ENCODE results near the gene LAIR1. TPM values are rescaled to one million over a fixed set of nuclear protein-coding genes. Genes with fewer than 3 reads are reported as not detected.

Gene LAIR1
- total RNA-seq, 1 experiment from 2014 or later, result 0.37 TPM

- no peak overlapping the region for H3K27ac Mint-ChIP-seq
- POLR2A ChIA-PET, result no interaction called here
- H3K4me3 Mint-ChIP-seq, result no peak overlapping the region
- DNase-seq (ENCODE audit: low spot score), result no peak
- no peaks in the 10 kb centered on the region for H3K36me3 Mint-ChIP-seq
- H3K4me1 Mint-ChIP-seq, result peaks cover 14% of the 10 kb centered on the region
- TF ChIP-seq ZNF425 (CRISPR knock-in tag; conservative IDR thresholded peaks at IDR 0.05) (no peak), NR3C1 (CRISPR knock-in tag; conservative IDR thresholded peaks at IDR 0.05; ENCODE audit: low read depth) (no peak), MLX (CRISPR knock-in tag; IDR thresholded peaks at IDR 0.05) (no peak), SMAD4 (CRISPR knock-in tag; IDR thresholded peaks at IDR 0.05) (no peak)
- TF ChIP-seq, protein P1, sequence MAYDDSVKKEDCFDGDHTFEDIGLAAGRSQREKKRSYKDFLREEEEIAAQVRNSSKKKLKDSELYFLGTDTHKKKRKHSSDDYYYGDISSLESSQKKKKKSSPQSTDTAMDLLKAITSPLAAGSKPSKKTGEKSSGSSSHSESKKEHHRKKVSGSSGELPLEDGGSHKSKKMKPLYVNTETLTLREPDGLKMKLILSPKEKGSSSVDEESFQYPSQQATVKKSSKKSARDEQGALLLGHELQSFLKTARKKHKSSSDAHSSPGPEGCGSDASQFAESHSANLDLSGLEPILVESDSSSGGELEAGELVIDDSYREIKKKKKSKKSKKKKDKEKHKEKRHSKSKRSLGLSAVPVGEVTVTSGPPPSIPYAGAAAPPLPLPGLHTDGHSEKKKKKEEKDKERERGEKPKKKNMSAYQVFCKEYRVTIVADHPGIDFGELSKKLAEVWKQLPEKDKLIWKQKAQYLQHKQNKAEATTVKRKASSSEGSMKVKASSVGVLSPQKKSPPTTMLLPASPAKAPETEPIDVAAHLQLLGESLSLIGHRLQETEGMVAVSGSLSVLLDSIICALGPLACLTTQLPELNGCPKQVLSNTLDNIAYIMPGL (CRISPR knock-in tag; IDR thresholded peaks at IDR 0.05), result no peak
- CTCF ChIA-PET, result interaction anchor here (0.9 kb wide), 1 partner anchor 51 kb away, joined by 3 read pairs; no protein-coding TSS in a partner anchor
- ATAC-seq, result no peak
- peaks cover 12% of the 10 kb centered on the region for H3K27me3 Mint-ChIP-seq (ENCODE audit: low read depth)
- peaks cover 6% of the 10 kb centered on the region for H3K9me3 Mint-ChIP-seq
These were observed 27.6 kb downstream of the LAIR1 start for GRCh38 chr19:54336893-54337857.

DNA sequence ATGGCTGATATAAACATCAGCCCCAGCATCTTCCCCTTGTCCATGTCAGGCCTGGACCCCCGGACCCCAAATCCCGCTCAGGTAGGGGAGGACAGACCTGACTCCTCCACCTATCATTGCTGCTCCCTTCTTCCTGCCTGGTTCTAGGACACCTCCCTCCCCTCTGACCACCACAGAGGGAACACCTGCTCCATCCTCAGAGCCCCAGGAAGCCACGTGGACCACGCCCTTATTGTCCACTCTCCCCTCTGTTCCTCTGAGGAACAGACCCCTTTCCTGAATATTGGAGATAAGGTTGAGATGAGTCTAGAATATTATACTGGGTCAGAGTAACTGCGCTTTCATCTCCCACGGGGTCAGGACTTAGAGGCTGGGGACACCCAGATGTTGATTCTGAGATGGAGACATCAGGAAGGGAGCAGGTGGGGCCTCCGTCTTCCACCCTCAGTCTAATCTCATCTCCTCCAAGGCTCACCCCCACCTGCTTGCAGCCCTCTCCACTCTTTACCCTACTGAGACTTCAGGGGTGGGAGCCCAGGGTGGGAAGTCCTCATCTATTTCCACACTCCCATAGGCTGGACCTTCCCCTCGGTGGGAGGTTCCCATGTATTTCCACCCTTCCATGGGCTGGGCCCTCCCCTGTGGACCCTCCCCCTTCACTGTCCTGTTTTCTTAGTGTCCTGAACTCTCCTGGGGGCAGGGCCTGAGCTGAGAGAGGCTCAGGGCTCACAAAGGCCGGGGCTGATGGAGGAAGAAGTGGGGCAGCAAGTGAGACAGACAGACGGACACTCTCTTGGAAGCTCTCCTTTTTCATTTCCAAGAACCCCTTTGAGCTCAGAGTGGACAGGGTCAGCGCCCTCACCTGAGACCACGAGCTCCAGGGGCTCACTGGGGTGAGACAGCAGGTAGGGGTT is 28.5 kb downstream of the LAIR1 start:
- peaks cover 14% of the 10 kb centered on the region for H3K4me1 Mint-ChIP-seq
- H3K36me3 Mint-ChIP-seq, result no peaks in the 10 kb centered on the region
- POLR2A ChIA-PET, result no interaction called here
- peaks cover 6% of the 10 kb centered on the region for H3K9me3 Mint-ChIP-seq
- H3K27me3 Mint-ChIP-seq (ENCODE audit: low read depth), result peaks cover 12% of the 10 kb centered on the region
- no peak overlapping the region for H3K4me3 Mint-ChIP-seq
- DNase-seq (ENCODE audit: low spot score) (no peak), ATAC-seq (no peak)
- CTCF ChIA-PET, result interaction anchor here (0.9 kb wide), 1 partner anchor 52 kb away, joined by 3 read pairs; no protein-coding TSS in a partner anchor
- H3K27ac Mint-ChIP-seq, result no peak overlapping the region
- TF ChIP-seq CDX4 (CRISPR knock-in tag; IDR thresholded peaks at IDR 0.05; ENCODE audit: borderline replicate concordance), result no peak
- TF ChIP-seq, protein P2, sequence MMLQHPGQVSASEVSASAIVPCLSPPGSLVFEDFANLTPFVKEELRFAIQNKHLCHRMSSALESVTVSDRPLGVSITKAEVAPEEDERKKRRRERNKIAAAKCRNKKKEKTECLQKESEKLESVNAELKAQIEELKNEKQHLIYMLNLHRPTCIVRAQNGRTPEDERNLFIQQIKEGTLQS (CRISPR knock-in tag; conservative IDR thresholded peaks at IDR 0.05), result no peak
- no peak for TF ChIP-seq ZNF232 (CRISPR knock-in tag; IDR thresholded peaks at IDR 0.05)
- TF ChIP-seq JUN (CRISPR knock-in tag; IDR thresholded peaks at IDR 0.05), result no peak
- no peak for TF ChIP-seq EMX1 (CRISPR knock-in tag; IDR thresholded peaks at IDR 0.05)
- TF ChIP-seq MYBL2 (CRISPR knock-in tag; IDR thresholded peaks at IDR 0.05), result no peak
- no peak for TF ChIP-seq ATF2 (CRISPR knock-in tag; IDR thresholded peaks at IDR 0.05; ENCODE audit: borderline replicate concordance, low read depth)
- no peak for TF ChIP-seq E2F1 (CRISPR knock-in tag; IDR thresholded peaks at IDR 0.05)
- TF ChIP-seq ZNF423 (CRISPR knock-in tag; IDR thresholded peaks at IDR 0.05), result no peak
- TF ChIP-seq HMGA2 (CRISPR knock-in tag; IDR thresholded peaks at IDR 0.05), result no peak
- no peak for TF ChIP-seq MXD4 (CRISPR knock-in tag; IDR thresholded peaks at IDR 0.05; ENCODE audit: borderline replicate concordance)
- TF ChIP-seq, protein P3, sequence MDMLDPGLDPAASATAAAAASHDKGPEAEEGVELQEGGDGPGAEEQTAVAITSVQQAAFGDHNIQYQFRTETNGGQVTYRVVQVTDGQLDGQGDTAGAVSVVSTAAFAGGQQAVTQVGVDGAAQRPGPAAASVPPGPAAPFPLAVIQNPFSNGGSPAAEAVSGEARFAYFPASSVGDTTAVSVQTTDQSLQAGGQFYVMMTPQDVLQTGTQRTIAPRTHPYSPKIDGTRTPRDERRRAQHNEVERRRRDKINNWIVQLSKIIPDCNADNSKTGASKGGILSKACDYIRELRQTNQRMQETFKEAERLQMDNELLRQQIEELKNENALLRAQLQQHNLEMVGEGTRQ (CRISPR knock-in tag; IDR thresholded peaks at IDR 0.05), result no peak
- no peak for TF ChIP-seq NR3C1 (CRISPR knock-in tag; conservative IDR thresholded peaks at IDR 0.05; ENCODE audit: low read depth)
- no peak for TF ChIP-seq ZNF317 (CRISPR knock-in tag; IDR thresholded peaks at IDR 0.05; ENCODE audit: borderline replicate concordance, low read depth)
- TF ChIP-seq, protein P4, sequence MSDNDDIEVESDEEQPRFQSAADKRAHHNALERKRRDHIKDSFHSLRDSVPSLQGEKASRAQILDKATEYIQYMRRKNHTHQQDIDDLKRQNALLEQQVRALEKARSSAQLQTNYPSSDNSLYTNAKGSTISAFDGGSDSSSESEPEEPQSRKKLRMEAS (CRISPR knock-in tag; IDR thresholded peaks at IDR 0.05), result no peak
- no peak for TF ChIP-seq SP1 (CRISPR knock-in tag; conservative IDR thresholded peaks at IDR 0.05)
- TF ChIP-seq ZNF219 (CRISPR knock-in tag; IDR thresholded peaks at IDR 0.05; ENCODE audit: borderline replicate concordance), result no peak
